IMR-90 (cell line): Measurements from ENCODE around the gene CAMK2B.

Experiments used
- BHLHE40 ChIP-seq: fragments of 150-350 bp; IDR thresholded peaks from 2 replicates; pipeline ENCODE4 v1.6.1; 2016; ENCODE audit warnings: mild to moderate bottlenecking, low read depth, low read length
- CEBPB ChIP-seq: IDR thresholded peaks from 2 replicates; pipeline ENCODE4 v1.6.1; 2012; ENCODE audit warnings: low read depth, low read length, improper control_type of control experiment
- CTCF ChIP-seq: conservative IDR thresholded peaks from 2 replicates; pipeline ENCODE4 v1.5.1; 2012; ENCODE audit warnings: mild to moderate bottlenecking, low read depth, low read length, improper control_type of control experiment
- FOS ChIP-seq: fragments of 150-350 bp; IDR thresholded peaks from 2 replicates; pipeline ENCODE4 v1.6.1; 2016; ENCODE audit warnings: low read depth, low read length
- MAZ ChIP-seq: IDR thresholded peaks from 2 replicates; pipeline ENCODE4 v1.6.1; 2012; ENCODE audit warnings: low read depth, mild to moderate bottlenecking, low read length, improper control_type of control experiment, moderate library complexity, borderline replicate concordance
- MXI1 ChIP-seq: IDR thresholded peaks from 2 replicates; pipeline ENCODE4 v1.6.1; 2012; ENCODE audit warnings: low read depth, mild to moderate bottlenecking, low read length, moderate library complexity, borderline replicate concordance
- POLR2A ChIP-seq: IDR thresholded peaks from 2 replicates; pipeline ENCODE4 v1.6.1; 2012; ENCODE audit warnings: mild to moderate bottlenecking, low read depth, low read length
- RAD21 ChIP-seq: IDR thresholded peaks from 2 replicates; pipeline ENCODE4 v1.6.1; 2012; ENCODE audit warnings: low read length, improper control_type of control experiment
- RFX5 ChIP-seq: IDR thresholded peaks from 2 replicates; pipeline ENCODE4 v1.8.0; 2012; ENCODE audit warnings: low read depth, mild to moderate bottlenecking, low read length, moderate library complexity
- USF2 ChIP-seq: fragments of 150-350 bp; IDR thresholded peaks from 2 replicates; pipeline ENCODE4 v1.6.1; 2017; ENCODE audit warnings: mild to moderate bottlenecking, antibody characterized with exemption, low read length, low read depth

GRCh38 chr7:44313016-44313415, 12.4 kb downstream of the CAMK2B start:
- TF ChIP-seq CTCF (no peak), FOS (no peak), MXI1 (no peak), RAD21 (no peak), USF2 (no peak), POLR2A (no peak), MAZ (no peak), BHLHE40 (no peak), CEBPB (no peak), RFX5 (no peak)
